GM18499 (cell line): ENCODE data around the gene CEP250.

ENCODE experiments used
- ATAC-seq: cut with Tn5 transposase; IDR thresholded peaks from one replicate; pipeline ENCODE4 v1.9.1; 2021; ENCODE audit warnings: moderate number of reproducible peaks; ENCODE audit not compliant: insufficient read depth, unreplicated experiment

The CEP250 gene

DNA sequence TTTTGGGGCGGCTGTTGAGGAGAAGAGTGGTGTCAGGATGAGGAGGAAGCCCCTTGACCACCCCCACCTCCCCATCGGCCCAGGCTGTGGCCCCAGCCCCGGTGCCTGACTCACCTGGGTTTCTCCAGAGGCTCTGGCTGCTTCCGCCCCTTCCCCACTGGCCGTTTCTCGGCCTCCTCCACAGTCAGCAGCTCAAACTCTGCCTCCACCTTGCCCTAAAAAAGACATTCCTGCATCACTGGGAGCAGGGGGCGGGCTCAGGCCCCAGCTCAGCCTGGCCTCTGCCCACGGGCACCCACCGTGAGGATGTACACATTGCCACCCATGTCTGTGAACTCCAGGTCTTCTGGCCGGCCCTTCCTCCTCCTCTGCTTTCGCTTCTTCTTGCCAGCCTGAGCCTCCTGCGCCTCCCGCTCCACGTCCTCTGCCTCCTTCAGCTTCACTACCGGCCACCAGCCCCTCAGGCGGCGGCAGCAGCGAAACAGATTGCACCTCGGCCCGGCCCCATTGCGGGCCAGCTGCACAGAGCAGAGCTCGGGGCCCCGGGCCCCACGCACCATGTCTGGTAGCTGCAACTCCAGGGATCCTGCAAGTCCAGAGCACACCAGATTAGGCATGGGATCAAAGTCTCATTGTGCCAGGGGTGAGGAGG lies 103.8 kb downstream of the CEP250 start:
- no peak for ATAC-seq

DNA sequence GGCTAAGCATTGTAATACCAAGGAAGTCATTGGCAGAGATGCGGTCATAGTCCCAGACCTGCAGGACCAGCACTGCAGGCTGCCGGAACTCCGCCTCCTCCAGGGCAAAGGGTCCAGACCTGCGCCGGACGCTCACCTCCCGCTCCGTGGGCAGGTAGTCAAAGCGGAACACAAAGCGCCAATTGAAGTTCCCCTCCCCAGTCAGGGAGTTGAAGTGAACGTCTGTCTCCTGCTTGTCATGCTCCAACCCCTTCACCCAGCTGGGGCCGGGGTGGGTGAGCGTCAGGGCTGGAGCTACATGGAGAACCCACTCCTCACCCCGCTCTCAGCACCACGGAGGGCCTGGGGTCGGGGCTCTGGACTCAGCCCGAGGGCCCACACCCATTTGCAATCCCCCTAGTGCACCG lies 104.7 kb downstream of the CEP250 start:
- no peak for ATAC-seq

DNA sequence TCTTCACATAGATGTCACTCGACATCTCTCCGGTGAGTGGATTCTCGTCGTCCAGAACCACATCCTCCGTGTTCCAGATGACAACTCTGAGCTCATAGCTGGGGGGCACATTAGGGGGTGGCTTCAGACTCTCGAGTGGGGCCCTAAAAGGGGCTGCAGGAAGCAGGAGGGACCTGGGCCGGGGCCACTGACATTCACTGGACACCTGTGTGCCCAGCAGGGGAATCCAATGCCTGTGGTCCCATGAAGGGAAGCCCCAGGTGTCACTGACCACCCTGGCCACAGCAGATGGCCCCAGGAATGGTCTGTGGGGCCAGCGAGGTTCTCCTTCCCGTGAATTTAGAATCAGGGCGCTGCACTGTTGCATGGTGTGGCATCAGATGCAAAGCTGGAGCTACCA lies 105.1 kb downstream of the CEP250 start:
- ATAC-seq = no peak

DNA sequence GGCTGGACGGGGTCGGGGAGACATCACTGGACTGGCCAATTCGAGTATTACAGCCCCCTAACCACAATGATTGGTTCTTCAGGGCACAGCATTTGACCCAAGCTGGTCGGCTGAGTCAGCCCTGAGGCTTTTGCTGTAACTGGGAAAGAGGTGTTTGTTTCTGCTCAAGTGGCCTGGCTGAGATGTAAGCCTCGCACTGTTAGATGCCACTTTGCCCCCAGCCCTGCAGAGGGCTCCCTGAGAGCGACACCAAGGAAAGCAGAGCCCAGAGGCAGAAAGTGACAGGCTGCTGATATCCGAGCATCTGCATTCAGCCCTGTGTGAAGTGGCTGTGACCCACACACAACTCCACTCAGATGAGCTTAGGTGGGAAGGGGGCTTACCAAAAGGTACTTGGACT lies 105.9 kb downstream of the CEP250 start:
- no peak for ATAC-seq

DNA sequence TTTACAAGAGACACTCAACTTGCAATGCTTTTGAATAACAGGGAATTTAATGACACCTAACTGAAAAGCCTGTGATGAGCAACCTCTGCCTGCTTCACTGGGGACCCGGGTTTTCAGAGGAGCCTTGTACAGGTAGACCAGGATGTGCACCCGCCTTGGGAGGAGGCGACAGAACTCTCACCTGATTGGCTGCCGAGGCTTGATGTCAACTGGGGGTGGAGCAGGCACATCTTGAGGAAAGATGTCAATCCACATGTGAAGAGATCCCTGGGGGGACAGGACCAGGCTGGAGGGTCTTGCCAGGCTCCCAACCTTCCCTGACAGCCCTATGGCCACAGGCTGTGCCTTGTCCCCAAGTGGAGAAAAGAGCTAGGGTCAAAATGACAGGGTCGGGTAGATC lies 106.3 kb downstream of the CEP250 start:
- no peak for ATAC-seq

DNA sequence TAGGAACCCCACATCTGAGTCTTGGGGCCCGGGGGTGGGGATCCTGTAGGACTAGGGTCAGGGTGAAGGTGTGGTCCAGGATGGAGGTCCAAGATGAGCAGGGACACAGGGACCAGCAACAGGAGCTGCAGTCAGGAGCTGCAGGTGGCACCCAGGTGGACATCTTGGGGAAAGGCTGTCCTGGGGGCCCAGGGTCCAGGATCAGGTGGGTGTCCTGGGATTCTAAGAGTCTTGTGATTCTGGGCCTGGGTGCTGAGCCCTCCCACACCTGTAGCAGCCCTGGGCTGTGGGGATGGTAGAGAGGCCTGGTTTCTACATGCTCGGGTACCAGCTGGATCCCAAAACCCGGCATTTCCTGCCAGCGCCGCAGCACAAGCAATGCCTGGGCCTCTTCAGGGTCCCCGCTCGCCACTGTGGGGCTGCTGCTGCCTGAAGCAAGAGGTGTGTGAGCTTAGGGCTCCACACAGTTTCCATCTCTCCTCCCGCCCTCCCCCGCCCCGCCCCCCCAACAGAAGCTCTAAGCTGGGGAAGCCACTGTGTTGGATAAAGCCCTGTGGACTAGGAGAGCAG lies 107.2 kb downstream of the CEP250 start:
- no peak for ATAC-seq

DNA sequence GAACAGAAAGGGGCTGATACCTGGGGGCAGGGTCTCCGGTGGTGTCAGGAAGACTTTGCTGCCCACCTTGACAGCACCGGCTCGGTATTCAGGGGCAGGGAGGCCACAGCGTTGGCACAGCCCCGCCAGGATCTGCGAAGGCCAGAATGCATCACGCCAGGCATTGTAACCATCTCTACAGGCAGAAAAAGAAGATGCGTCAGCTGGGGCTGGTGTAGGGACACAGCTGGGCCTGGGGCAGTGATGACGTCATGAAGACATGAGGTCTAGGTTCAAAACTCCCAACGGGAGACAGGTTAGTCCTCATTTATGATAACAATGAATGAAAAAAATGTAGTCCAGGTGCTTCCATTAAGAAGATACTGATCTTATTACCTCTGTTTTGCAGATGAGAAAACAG lies 108.4 kb downstream of the CEP250 start:
- no peak for ATAC-seq

DNA sequence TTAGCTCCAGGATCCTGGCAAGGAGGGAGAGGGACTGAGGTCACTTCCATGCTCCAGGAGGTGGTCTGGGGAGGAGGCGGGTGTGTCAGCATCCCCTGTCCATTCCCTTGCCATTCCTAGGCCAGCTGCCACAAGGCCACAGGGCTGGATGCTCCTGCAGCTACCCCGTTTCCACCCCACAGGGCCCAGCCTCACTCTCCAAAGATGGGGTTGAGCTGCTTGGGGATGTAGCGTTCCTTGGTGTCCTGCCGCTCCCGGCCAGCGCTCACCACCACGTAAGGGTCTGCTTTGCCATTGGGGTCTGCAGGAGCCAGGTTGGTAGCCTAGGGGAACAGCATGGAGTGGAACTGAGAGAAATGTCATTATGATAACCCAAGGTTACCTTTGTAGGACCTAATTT lies 109.5 kb downstream of the CEP250 start:
- no peak for ATAC-seq

DNA sequence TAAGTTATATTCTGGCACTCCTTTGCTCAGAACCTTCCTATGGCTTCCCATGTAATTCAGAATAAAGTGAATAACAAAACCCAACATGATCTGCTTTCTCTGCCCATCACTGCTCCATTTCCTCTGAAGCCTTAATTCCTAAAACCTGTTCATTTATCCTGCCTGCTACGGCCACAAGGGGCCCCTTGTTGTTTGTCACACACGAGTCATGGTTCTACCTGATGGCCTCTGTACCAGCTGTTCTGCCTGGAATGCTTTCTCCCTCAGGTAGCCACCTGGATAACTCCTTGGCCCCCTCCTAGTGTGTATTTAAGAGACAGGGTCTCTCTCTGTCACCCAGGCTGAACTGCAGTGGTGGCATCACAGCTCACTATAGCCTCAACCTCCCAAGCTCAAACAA lies 113.2 kb downstream of the CEP250 start:
- ATAC-seq = no peak
